H1 (cell line): ENCODE measurements around the gene GDPD1. TPM values are rescaled to one million over a fixed set of nuclear protein-coding genes. Genes with fewer than 3 reads are reported as not detected.

ENCODE experiments used
- ASH2L ChIP-seq: fragments of 200-600, 300-600 bp; sonication (generic); IDR thresholded peaks from one replicate; pipeline ENCODE4 v1.7.1; 2017; ENCODE audit warnings: low read length
- GTF2F1 ChIP-seq: IDR thresholded peaks from 2 replicates; pipeline ENCODE4 v1.6.1; 2012; ENCODE audit warnings: low read depth, low read length, improper control_type of control experiment, borderline replicate concordance
- PHF8 ChIP-seq: fragments of 200-600 bp; sonication (generic); conservative IDR thresholded peaks from 2 replicates; pipeline ENCODE4 v1.7.1; 2012; ENCODE audit warnings: low read depth, mild to moderate bottlenecking, inconsistent platforms, low read length, moderate library complexity
- RAD21 ChIP-seq, 2 experiments: IDR thresholded peaks in 1 of 2; conservative IDR thresholded peaks in 1 of 2; 2 replicates each; pipeline ENCODE4 v1.6.1; 2011; ENCODE audit warnings: low read depth in 2 of 2, low read length in 2 of 2, improper control_type of control experiment in 1 of 2, inconsistent platforms in 1 of 2, mild to moderate bottlenecking in 1 of 2, moderate library complexity in 1 of 2
- RFX5 ChIP-seq: IDR thresholded peaks from 2 replicates; pipeline ENCODE4 v1.6.1; 2011; ENCODE audit warnings: low read depth, low read length, improper control_type of control experiment, borderline replicate concordance
- TCF12 ChIP-seq: IDR thresholded peaks from 2 replicates; pipeline ENCODE4 v1.6.1; 2011; ENCODE audit warnings: low read depth, mild to moderate bottlenecking, low read length
- polyA plus RNA-seq, 7 experiments: library from polyadenylated mRNA; depleted of rRNA in 3 of 7; stranded (reverse) in 5 of 7; unstranded in 2 of 7; fragments of >200 nt in 5 of 7; fragments of 200-250 nt in 2 of 7; gene quantifications; 1 replicate in 5 of 7; 2 replicates in 1 of 7; 4 replicates in 1 of 7; pipeline versions ENCODE4 v1.2.1 to v1.2.3, GENCODE V29; 2011 to 2013; ENCODE audit warnings: missing spikeins in 2 of 7, mixed read lengths in 2 of 7
- total RNA-seq: library from RNA; stranded (reverse); fragmentation: NEBNext Ultra II Directional; extraction: Animal tissue kit (Norgen Biotek cat#: 25700); gene quantifications from 2 replicates; pipeline ENCODE4 v1.2.1, GENCODE V29; 2021
- TF ChIP-seq, protein P1 (sequence below): IDR thresholded peaks from 2 replicates; pipeline ENCODE4 v1.6.1; 2012; ENCODE audit warnings: low read length, inconsistent platforms

GDPD1 gene
- total and polyA plus RNA-seq, 2 of the 8 experiments (the other 6 are each of a cell fraction or from before 2014, with no cell fraction given), result 3.2 to 7.7 TPM

DNA sequence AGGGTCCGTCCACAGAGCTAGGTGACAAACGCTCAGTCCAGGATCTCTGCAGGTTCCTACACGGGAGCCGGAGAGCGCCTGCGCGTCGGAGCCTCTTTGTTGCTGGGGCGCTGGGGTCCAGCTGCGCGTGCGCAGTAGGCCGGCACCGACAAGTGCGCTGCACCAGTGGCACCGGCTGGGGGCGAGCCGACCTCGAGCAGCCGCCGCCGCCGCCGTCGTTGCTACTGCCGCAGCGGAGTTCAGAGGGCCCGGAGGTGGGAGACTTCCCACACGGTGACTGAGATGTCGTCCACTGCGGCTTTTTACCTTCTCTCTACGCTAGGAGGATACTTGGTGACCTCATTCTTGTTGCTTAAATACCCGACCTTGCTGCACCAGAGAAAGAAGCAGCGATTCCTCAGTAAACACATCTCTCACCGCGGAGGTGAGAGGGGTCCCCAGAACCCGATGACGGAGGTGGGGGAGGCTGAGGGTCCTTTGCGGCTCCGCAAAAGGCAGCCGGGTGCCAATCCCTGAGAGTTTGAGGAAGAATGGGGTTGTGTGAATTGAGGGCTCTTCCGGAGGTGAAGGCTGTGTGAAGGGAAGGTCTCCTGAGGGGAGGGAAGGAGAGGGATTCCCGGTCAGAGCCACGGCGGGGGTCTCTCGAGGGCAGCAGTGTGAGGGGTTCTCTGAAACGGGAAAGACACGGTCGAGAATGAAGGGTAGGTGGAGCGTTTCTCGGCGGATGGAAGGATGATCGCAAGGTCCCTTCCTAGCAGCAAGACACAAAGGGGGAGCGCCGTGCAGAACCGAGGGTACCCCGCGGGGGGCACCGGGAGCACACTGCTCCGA, at the start of gene GDPD1 (continued):
- TF ChIP-seq, protein P1, sequence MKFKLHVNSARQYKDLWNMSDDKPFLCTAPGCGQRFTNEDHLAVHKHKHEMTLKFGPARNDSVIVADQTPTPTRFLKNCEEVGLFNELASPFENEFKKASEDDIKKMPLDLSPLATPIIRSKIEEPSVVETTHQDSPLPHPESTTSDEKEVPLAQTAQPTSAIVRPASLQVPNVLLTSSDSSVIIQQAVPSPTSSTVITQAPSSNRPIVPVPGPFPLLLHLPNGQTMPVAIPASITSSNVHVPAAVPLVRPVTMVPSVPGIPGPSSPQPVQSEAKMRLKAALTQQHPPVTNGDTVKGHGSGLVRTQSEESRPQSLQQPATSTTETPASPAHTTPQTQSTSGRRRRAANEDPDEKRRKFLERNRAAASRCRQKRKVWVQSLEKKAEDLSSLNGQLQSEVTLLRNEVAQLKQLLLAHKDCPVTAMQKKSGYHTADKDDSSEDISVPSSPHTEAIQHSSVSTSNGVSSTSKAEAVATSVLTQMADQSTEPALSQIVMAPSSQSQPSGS, result no peak
- no peak for TF ChIP-seq GTF2F1
- TF ChIP-seq ASH2L, result peak; percentile 89
- no peak for TF ChIP-seq RFX5
- TF ChIP-seq TCF12, result no peak
- TF ChIP-seq PHF8, result peak; percentile 55; the same call in 1 of the 2 replicates
- TF ChIP-seq RAD21 (IDR thresholded peaks at IDR 0.05 in 1 of 2, conservative IDR thresholded peaks at IDR 0.05 in 1 of 2; ENCODE audit: low read depth in 2 of 2, low read length in 2 of 2), result peak; percentile 64 to 68
- TF ChIP-seq, all 59 proteins: peak for 17
